ENCODE data around the gene SSB.
"Not testable (repeated sequence)": the region's sequence is repeated elsewhere in the genome, so short reads cannot be mapped to it uniquely, and the experiment has no call there.

SSB gene

DNA sequence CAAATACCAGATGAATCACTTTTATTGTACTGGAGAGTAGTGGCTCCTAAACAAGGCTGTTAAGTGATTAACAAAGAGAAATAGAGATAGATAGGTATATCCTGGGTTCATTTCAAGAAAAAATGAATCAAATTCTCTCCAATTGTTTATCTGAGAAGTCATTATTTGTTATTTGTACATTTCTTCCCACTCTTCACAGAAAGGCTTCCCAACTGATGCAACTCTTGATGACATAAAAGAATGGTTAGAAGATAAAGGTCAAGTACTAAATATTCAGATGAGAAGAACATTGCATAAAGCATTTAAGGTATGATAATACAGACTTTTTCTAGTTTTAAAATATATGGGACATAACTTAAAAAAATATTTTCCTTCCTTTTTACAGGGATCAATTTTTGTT lies 7.9 kb downstream of the SSB start:
- ChIA-PET CTCF (no interaction called here), POLR2A (no interaction called here)
- no peak for TF ChIP-seq L3MBTL2 (conservative IDR thresholded peaks at IDR 0.05)
- no peak for TF ChIP-seq ZNF384 (IDR thresholded peaks at IDR 0.05)
- no peak for TF ChIP-seq CTBP1 (IDR thresholded peaks at IDR 0.05; ENCODE audit: borderline replicate concordance)
- TF ChIP-seq HDGF (IDR thresholded peaks at IDR 0.05; ENCODE audit: borderline replicate concordance), result no peak
- TF ChIP-seq SUZ12 (IDR thresholded peaks at IDR 0.05), result no peak
- TF ChIP-seq SP1 (IDR thresholded peaks at IDR 0.05), result no peak
- no peak for TF ChIP-seq NFRKB (IDR thresholded peaks at IDR 0.05)
- TF ChIP-seq TARDBP (IDR thresholded peaks at IDR 0.05), result no peak
- TF ChIP-seq FOXM1 (IDR thresholded peaks at IDR 0.05; ENCODE audit: borderline replicate concordance), result no peak
- TF ChIP-seq ARNT (IDR thresholded peaks at IDR 0.05), result no peak
- TF ChIP-seq BHLHE40 (IDR thresholded peaks at IDR 0.05; ENCODE audit: borderline replicate concordance), result no peak
- no peak for TF ChIP-seq LEF1 (IDR thresholded peaks at IDR 0.05; ENCODE audit: borderline replicate concordance)
- TF ChIP-seq FOXK2 (IDR thresholded peaks at IDR 0.05), result no peak
- TF ChIP-seq FOXA1 (IDR thresholded peaks at IDR 0.05), result no peak
- DNase-seq (ENCODE audit: extremely low spot score), result no peak

DNA sequence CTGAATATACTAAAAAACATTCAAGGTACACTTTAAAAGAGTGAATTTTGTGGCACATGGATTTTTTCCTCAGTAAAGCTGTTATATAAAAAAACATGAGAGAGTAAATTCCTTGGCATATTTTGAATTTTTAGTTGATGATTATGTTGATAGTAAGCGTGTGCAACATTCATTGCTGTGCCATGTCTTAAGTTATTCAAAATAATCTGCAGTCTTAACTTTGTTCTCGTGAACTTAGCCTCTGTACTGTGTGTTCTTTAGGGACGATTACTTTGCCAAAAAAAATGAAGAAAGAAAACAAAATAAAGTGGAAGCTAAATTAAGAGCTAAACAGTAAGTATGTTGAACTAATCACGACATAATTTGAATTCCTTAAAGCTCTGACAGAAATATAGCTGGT lies 9.6 kb downstream of the SSB start:
- DNase-seq (ENCODE audit: extremely low spot score), result no peak
- POLR2A ChIA-PET, result no interaction called here
- TF ChIP-seq LEF1 (IDR thresholded peaks at IDR 0.05; ENCODE audit: borderline replicate concordance), result no peak
- TF ChIP-seq ZNF384 (IDR thresholded peaks at IDR 0.05), result no peak
- TF ChIP-seq FOXK2 (IDR thresholded peaks at IDR 0.05), result no peak
- no peak for TF ChIP-seq FOXA1 (IDR thresholded peaks at IDR 0.05)
- TF ChIP-seq, protein P1, sequence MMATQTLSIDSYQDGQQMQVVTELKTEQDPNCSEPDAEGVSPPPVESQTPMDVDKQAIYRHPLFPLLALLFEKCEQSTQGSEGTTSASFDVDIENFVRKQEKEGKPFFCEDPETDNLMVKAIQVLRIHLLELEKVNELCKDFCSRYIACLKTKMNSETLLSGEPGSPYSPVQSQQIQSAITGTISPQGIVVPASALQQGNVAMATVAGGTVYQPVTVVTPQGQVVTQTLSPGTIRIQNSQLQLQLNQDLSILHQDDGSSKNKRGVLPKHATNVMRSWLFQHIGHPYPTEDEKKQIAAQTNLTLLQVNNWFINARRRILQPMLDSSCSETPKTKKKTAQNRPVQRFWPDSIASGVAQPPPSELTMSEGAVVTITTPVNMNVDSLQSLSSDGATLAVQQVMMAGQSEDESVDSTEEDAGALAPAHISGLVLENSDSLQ (IDR thresholded peaks at IDR 0.05), result no peak
- no peak for TF ChIP-seq BHLHE40 (IDR thresholded peaks at IDR 0.05; ENCODE audit: borderline replicate concordance)
- TF ChIP-seq L3MBTL2 (conservative IDR thresholded peaks at IDR 0.05), result no peak
- no peak for TF ChIP-seq ELF4 (IDR thresholded peaks at IDR 0.05)
- TF ChIP-seq NFRKB (IDR thresholded peaks at IDR 0.05), result no peak
- TF ChIP-seq CTBP1 (IDR thresholded peaks at IDR 0.05; ENCODE audit: borderline replicate concordance), result no peak
- TF ChIP-seq TARDBP (IDR thresholded peaks at IDR 0.05), result no peak
- no peak for TF ChIP-seq SUZ12 (IDR thresholded peaks at IDR 0.05)
- no peak for TF ChIP-seq FOXM1 (IDR thresholded peaks at IDR 0.05; ENCODE audit: borderline replicate concordance)
- TF ChIP-seq SP1 (IDR thresholded peaks at IDR 0.05), result no peak
- CTCF ChIA-PET, result no interaction called here

DNA sequence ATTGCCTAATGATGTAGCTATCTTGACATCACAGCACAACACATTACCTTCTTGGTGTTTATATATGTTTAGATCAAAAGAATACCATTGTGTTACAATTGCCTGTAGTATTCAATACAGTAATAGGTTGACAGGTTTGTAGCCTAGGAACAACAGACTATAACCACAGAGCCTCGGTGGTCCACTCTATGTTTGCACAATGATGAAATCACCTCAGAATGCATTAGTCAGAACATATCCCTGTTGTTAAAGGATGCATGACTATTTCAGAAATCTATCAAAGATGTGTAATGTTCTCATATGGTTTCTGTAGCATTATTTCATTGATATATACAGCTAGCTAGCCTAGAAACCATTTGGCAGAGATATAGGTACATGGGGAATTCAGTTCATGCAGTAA lies 17.2 kb downstream of the SSB start:
- ChIA-PET POLR2A (no interaction called here), CTCF (interaction anchor here (0.6 kb wide), 1 partner anchor 165 kb away, joined by 3 read pairs; no protein-coding TSS in a partner anchor)
- TF ChIP-seq LEF1 (IDR thresholded peaks at IDR 0.05; ENCODE audit: borderline replicate concordance), result no peak
- TF ChIP-seq HDGF (IDR thresholded peaks at IDR 0.05; ENCODE audit: borderline replicate concordance), result no peak
- TF ChIP-seq L3MBTL2 (conservative IDR thresholded peaks at IDR 0.05), result no peak
- TF ChIP-seq ZNF384 (IDR thresholded peaks at IDR 0.05), result no peak
- TF ChIP-seq FOXK2 (IDR thresholded peaks at IDR 0.05), result no peak
- TF ChIP-seq BHLHE40 (IDR thresholded peaks at IDR 0.05; ENCODE audit: borderline replicate concordance), result no peak
- TF ChIP-seq SP1 (IDR thresholded peaks at IDR 0.05), result no peak
- no peak for TF ChIP-seq ELF4 (IDR thresholded peaks at IDR 0.05)
- TF ChIP-seq CTBP1 (IDR thresholded peaks at IDR 0.05; ENCODE audit: borderline replicate concordance), result no peak
- no peak for TF ChIP-seq ARNT (IDR thresholded peaks at IDR 0.05)
- TF ChIP-seq, protein P1 (IDR thresholded peaks at IDR 0.05), result no peak
- no peak for TF ChIP-seq FOXA1 (IDR thresholded peaks at IDR 0.05)
- TF ChIP-seq NFRKB (IDR thresholded peaks at IDR 0.05), result no peak
- TF ChIP-seq SUZ12 (IDR thresholded peaks at IDR 0.05), result no peak
- no peak for TF ChIP-seq TARDBP (IDR thresholded peaks at IDR 0.05)
- DNase-seq (ENCODE audit: extremely low spot score), result no peak

DNA sequence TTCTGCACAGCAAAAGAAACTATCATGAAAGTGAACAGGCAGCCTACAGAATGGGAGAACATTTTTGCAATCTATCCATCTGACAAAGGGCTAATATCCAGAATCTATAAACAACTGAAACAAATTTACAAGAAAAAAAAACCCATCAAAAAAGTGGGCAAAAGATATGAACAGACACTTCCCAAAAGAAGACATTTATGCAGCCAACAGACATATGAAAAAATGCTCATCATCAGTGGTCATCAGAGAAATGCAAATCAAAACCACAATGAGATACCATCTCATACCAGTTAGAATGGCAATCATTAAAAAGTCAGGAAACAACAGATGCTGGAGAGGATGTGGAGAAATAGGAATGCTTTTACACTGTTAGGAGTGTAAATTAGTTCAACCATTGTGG lies 18.3 kb downstream of the SSB start:
- DNase-seq (ENCODE audit: extremely low spot score); POLR2A ChIA-PET; CTCF ChIA-PET: not testable (repeated sequence)

DNA sequence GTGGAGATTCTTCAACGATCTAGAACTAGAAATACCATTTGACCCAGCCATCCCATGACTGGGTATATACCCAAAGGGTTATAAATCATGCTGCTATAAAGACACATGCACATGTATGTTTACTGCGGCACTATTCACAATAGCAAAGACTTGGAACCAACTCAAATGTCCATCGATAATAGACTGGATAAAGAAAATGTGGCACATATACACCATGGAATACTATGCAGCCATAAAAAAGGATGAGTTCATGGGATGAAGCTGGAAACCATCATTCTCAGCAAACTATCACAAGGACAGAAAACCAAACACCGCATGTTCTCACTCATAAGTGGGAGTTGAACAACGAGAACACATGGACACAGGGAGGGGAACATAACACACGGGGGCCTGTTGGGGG lies 18.7 kb downstream of the SSB start:
- CTCF ChIA-PET, result interaction anchor here (0.5 kb wide), 1 partner anchor 365 kb away, joined by 3 read pairs; no protein-coding TSS in a partner anchor
- DNase-seq (ENCODE audit: extremely low spot score); POLR2A ChIA-PET: not testable (repeated sequence)

DNA sequence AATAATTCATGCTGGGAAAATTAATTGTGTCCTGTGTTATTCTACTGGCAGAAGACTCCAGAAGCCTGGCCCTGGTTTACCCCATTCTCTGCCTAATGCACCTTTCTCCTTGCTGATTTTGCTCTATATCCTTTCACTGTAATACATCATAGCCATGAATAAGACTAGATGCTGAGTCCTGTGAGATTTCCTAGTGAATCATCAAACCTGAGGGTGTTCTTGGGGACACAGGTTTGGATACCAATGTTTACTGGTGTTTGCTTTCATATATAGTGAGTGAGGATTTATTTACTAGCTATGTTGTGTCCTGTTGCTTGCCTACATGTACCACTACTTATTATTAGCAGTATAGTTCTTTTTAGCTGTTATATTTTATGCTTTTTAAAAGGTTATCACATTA lies 19.6 kb downstream of the SSB start:
- ChIA-PET CTCF (interaction anchor here (1.0 kb wide), 1 partner anchor 9 kb away, joined by 3 read pairs; the partner anchor contains the start of gene UBR3), POLR2A (interaction anchor here (1.2 kb wide), 1 partner anchor 10 kb away, joined by 6 read pairs; no protein-coding TSS in a partner anchor)
- no peak for DNase-seq (ENCODE audit: extremely low spot score)
- TF ChIP-seq FOXM1 (IDR thresholded peaks at IDR 0.05; ENCODE audit: borderline replicate concordance) (no peak), ZNF384 (IDR thresholded peaks at IDR 0.05) (no peak), HDGF (IDR thresholded peaks at IDR 0.05; ENCODE audit: borderline replicate concordance) (no peak), BHLHE40 (IDR thresholded peaks at IDR 0.05; ENCODE audit: borderline replicate concordance) (no peak), LEF1 (IDR thresholded peaks at IDR 0.05; ENCODE audit: borderline replicate concordance) (no peak), FOXK2 (IDR thresholded peaks at IDR 0.05) (no peak), FOXA1 (IDR thresholded peaks at IDR 0.05) (no peak), ELF4 (IDR thresholded peaks at IDR 0.05) (no peak), NFRKB (IDR thresholded peaks at IDR 0.05) (no peak), ARNT (IDR thresholded peaks at IDR 0.05) (no peak), SUZ12 (IDR thresholded peaks at IDR 0.05) (no peak), TARDBP (IDR thresholded peaks at IDR 0.05) (no peak), SP1 (IDR thresholded peaks at IDR 0.05) (no peak), L3MBTL2 (conservative IDR thresholded peaks at IDR 0.05) (no peak), CTBP1 (IDR thresholded peaks at IDR 0.05; ENCODE audit: borderline replicate concordance) (no peak)
- TF ChIP-seq, protein P1 (IDR thresholded peaks at IDR 0.05), result no peak

Data from HEK293T (cell line).